Hindlimb muscle (tissue), 1 donor: ENCODE measurements around the gene CLRN3. TPM values are rescaled to one million over a fixed set of nuclear protein-coding genes. Genes with fewer than 3 reads are reported as not detected.

Experiments
- DNase-seq: peaks from one replicate; pipeline ENCODE4 v3.0.0-alpha.2; 2013
- polyA plus RNA-seq: library from polyadenylated mRNA; unstranded; fragments of 120-200 nt; gene quantifications from one replicate; pipeline ENCODE4 v1.2.1, GENCODE V29; 2013; ENCODE audit not compliant: insufficient read length

CLRN3 gene
- polyA plus RNA-seq, 1 donor = not detected

- no peak for DNase-seq
Measured at GRCh38 chr10:127845756-127846155, 47.0 kb downstream of the CLRN3 start.

DNA sequence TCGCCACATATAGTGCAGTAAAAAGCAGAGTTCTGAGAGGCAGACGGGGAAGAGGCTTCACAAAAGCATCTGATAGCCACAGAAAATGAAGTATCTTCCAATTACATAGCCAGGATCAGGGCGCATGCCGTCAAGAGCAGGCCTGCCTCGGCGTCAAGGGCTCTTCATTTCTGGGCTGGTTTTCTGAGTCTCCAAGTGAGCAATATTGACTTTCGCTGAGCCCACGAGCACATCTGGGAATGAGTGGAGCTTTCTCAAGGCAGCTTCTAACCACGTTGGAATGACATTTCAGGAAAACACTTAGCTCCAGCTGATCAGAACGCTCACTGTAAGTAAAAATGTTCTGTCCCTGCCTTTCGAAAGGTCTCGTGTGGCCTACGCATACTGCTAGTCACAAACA, 51.9 kb downstream of the CLRN3 start:
- DNase-seq = no peak

DNA sequence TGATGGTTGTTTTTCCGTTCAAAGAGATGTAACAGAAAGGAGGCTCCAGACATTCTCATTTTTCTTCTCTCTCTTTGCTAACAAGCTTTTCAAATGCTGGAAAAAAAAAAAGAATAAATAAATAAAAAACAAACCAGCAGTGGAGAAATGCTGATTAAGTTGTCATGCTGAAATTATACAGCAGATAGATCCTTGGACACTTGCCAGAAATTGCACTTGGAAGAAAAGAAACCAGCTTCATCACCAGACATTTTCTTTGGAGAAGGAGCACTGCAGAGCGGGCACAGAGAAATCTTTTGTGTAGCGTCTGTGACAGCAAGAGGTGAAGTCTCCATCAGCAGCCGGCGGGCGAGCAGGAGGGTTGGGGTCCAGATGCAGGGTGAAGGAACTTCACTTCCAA, 55.8 kb downstream of the CLRN3 start:
- DNase-seq = no peak

GRCh38 chr10:127836176-127836575, 56.6 kb downstream of the CLRN3 start:
- no peak for DNase-seq

- no peak for DNase-seq
Measured at GRCh38 chr10:127834791-127835190, 58.0 kb downstream of the CLRN3 start.

DNA sequence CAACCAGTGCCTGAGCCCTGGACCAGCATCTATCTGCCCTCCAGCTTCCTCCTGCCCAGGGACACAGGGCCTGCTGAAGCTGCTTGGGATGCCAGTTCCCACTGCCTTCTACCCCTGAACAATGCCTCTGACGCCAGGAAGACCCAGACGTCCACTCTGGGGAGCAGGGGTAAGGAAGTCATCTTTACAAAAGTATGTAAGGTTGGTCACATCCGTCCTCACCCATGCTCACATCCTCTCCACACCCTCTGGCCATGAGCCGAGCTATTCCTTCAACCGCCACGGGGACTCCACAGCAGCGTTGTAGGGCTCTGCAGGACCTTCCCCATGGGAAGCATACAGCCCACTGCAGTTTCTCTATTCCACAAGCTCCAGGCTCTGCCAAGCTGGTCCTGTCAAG, 58.5 kb downstream of the CLRN3 start:
- DNase-seq = no peak

GRCh38 chr10:127833804-127834203, 58.9 kb downstream of the CLRN3 start:
- DNase-seq = no peak

DNA sequence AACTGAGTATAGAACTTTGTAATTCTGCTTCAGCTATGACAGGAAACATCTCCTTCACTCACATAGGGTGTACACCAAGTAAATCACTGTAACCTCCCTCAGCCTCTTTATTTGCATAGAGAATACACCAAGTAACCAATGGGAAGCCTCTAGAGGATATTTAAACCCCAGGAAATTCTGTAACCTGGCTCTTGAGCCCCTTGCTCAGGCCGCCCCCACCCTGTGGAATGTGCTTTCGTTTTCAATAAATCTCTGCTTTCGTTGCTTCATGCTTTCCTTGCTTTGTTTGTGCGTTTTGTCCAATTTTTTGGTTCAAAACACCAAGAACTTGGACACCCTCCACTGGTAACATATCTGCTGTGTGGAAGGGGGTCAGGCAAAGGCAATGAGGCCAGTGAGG, 60.2 kb downstream of the CLRN3 start:
- DNase-seq = no peak

DNA sequence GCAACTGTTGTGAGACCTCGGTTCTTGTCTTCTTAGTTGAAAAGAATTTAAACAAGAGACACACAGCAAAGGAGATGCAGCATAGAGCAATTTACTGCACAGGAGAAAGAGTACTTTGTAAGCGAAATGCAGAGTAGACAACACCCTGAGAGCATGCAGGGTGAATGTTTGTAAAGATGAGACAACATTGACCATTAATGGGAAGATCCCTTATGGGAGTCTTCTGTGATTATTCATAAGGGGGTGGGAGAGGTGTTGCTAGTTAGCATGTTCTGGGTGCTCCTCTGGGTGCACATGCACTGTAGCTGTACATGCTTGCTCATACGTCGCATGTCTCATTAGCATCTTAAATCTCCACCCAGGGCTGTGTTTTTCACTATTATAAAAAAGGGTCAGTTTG, 62.3 kb downstream of the CLRN3 start:
- DNase-seq = no peak

Other genes with a start within 250 kb of the CLRN3 start
- gene FOXI2, start 155.8 kb downstream of the CLRN3 start, polyA plus RNA-seq = 0.36 TPM
- 5.5 TPM for gene PTPRE, start 14.2 kb upstream of the CLRN3 start, polyA plus RNA-seq
- 31.9 TPM for gene MKI67, start 233.5 kb upstream of the CLRN3 start, polyA plus RNA-seq